ENCODE results near the gene WNT7B.

- TF ChIP-seq EZH2 (IDR thresholded peaks at IDR 0.05) (no peak), POLR2AphosphoS5 (IDR thresholded peaks at IDR 0.05; ENCODE audit: borderline replicate concordance, low read depth, low read length) (no peak), FOXP2 (optimal IDR thresholded peaks at IDR 0.05; ENCODE audit: control extremely low read depth, extremely low read length, insufficient read depth) (no peak)
Observed at GRCh38 chr22:45968003-45968650, 8.8 kb downstream of the WNT7B start.
